Measurements from ENCODE around the gene TSHZ2. TPM values are rescaled to one million over a fixed set of nuclear protein-coding genes. Genes with fewer than 3 reads are reported as not detected.
A peak's percentile ranks its signal among the peaks of the same experiment; 100 is the strongest.

TSHZ2 gene
- total and polyA plus RNA-seq, 9 of the 15 experiments (the other 6 are each of a cell fraction or from before 2014, with no cell fraction given): 0.03 to 0.20 (median 0.05) TPM; not detected in 4

GRCh38 chr20:53503517-53503919, 531.4 kb downstream of the TSHZ2 start (continued):
- TF ChIP-seq AFF1 (IDR thresholded peaks at IDR 0.05; ENCODE audit: low read depth in 1 of 2, partially characterized antibody in 2 of 2): peak in 1 of 2 experiments; percentile 34
- TF ChIP-seq, protein P1, sequence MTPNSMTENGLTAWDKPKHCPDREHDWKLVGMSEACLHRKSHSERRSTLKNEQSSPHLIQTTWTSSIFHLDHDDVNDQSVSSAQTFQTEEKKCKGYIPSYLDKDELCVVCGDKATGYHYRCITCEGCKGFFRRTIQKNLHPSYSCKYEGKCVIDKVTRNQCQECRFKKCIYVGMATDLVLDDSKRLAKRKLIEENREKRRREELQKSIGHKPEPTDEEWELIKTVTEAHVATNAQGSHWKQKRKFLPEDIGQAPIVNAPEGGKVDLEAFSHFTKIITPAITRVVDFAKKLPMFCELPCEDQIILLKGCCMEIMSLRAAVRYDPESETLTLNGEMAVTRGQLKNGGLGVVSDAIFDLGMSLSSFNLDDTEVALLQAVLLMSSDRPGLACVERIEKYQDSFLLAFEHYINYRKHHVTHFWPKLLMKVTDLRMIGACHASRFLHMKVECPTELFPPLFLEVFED (CRISPR knock-in tag; conservative IDR thresholded peaks at IDR 0.05): peak; percentile 75; the same call in 1 of the 2 replicates
- TF ChIP-seq TAF7 (tag; IDR thresholded peaks at IDR 0.05): peak; percentile 22; the same call in 1 of the 2 replicates
- TF ChIP-seq ELF4 (CRISPR knock-in tag; IDR thresholded peaks at IDR 0.05): 0 out of 2 replicates have a peak, but pooled peaks have one; percentile 28
- no peak for TF ChIP-seq ZNF143 (CRISPR knock-in tag; IDR thresholded peaks at IDR 0.05)
- TF ChIP-seq, protein P2, sequence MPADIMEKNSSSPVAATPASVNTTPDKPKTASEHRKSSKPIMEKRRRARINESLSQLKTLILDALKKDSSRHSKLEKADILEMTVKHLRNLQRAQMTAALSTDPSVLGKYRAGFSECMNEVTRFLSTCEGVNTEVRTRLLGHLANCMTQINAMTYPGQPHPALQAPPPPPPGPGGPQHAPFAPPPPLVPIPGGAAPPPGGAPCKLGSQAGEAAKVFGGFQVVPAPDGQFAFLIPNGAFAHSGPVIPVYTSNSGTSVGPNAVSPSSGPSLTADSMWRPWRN (IDR thresholded peaks at IDR 0.05; ENCODE audit: low read depth): no peak
- no peak for TF ChIP-seq FOSL1 (tag; conservative IDR thresholded peaks at IDR 0.05)
- TF ChIP-seq POLR2A (conservative IDR thresholded peaks at IDR 0.05): peak; percentile 50
- TF ChIP-seq SMARCE1 (IDR thresholded peaks at IDR 0.05): 0 out of 2 replicates have a peak, but pooled peaks have one; percentile 37
- TF ChIP-seq, protein P3, sequence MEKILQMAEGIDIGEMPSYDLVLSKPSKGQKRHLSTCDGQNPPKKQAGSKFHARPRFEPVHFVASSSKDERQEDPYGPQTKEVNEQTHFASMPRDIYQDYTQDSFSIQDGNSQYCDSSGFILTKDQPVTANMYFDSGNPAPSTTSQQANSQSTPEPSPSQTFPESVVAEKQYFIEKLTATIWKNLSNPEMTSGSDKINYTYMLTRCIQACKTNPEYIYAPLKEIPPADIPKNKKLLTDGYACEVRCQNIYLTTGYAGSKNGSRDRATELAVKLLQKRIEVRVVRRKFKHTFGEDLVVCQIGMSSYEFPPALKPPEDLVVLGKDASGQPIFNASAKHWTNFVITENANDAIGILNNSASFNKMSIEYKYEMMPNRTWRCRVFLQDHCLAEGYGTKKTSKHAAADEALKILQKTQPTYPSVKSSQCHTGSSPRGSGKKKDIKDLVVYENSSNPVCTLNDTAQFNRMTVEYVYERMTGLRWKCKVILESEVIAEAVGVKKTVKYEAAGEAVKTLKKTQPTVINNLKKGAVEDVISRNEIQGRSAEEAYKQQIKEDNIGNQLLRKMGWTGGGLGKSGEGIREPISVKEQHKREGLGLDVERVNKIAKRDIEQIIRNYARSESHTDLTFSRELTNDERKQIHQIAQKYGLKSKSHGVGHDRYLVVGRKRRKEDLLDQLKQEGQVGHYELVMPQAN (IDR thresholded peaks at IDR 0.05; ENCODE audit: borderline replicate concordance): 0 out of 2 replicates have a peak, but pooled peaks have one; percentile 29
- TF ChIP-seq SUPT5H (IDR thresholded peaks at IDR 0.05): 0 out of 2 replicates have a peak, but pooled peaks have one; percentile 20
